Measurements from ENCODE around the gene CLEC7A. TPM values are rescaled to one million over a fixed set of nuclear protein-coding genes. Genes with fewer than 3 reads are reported as not detected.
A peak's percentile ranks its signal among the peaks of the same experiment; 100 is the strongest.

Gene CLEC7A
- total and polyA plus RNA-seq, 2 experiments from 2014 or later: 1.1 to 2.3 TPM

DNA sequence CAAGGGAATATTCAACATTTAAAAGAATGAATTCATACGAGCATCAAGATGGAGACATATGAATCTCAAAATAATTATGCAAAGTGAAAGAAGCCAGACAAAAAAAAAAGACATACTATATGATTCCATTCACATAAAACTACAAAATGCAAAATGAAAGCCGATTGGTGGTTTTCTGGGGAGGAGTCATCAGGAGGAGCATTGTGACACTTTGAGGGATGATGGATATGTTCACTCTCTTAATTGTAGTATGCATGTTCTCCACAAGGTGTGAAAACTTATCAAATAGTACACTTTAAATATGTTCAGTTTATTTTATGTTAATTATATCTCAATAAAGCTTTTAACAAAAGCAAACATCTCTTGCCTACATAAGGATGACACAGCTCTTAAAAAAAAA is 28.4 kb upstream of the CLEC7A start:
- H3K4me1 ChIP-seq (ENCODE audit: insufficient read depth): peaks cover 5% of the 10 kb centered on the region
- WGBS (ENCODE audit: low lambda C conversion rate, missing lambda C conversion rate): 97% methylated on average over 2 of the region's 2 CpGs
- no peaks in the 10 kb centered on the region for H3K27me3 ChIP-seq
- no peaks in the 10 kb centered on the region for H4K20me1 ChIP-seq (ENCODE audit: insufficient read depth, poor library complexity, severe bottlenecking)
- H3K36me3 ChIP-seq (replicated peaks; ENCODE audit: insufficient read depth, low read depth): no peaks in the 10 kb centered on the region
- H3K79me2 ChIP-seq: no peaks in the 10 kb centered on the region
- no peaks in the 10 kb centered on the region for H3K9me3 ChIP-seq (ENCODE audit: low read depth)
- H3K4me2 ChIP-seq: no peak overlapping the region
- no peaks in the 10 kb centered on the region for H3K9me2 ChIP-seq (replicated peaks; ENCODE audit: insufficient read depth)
- H3K4me3 ChIP-seq: no peak overlapping the region
- no peak overlapping the region for H3K27ac ChIP-seq
- no peak for DNase-seq (ENCODE audit: low spot score)
- TF ChIP-seq EZH2 (IDR thresholded peaks at IDR 0.05; ENCODE audit: borderline replicate concordance): no peak
- TF ChIP-seq EZH2phosphoT487 (IDR thresholded peaks at IDR 0.05; ENCODE audit: low read depth, severe bottlenecking, unreplicated experiment): no peak
- TF ChIP-seq, protein P1, sequence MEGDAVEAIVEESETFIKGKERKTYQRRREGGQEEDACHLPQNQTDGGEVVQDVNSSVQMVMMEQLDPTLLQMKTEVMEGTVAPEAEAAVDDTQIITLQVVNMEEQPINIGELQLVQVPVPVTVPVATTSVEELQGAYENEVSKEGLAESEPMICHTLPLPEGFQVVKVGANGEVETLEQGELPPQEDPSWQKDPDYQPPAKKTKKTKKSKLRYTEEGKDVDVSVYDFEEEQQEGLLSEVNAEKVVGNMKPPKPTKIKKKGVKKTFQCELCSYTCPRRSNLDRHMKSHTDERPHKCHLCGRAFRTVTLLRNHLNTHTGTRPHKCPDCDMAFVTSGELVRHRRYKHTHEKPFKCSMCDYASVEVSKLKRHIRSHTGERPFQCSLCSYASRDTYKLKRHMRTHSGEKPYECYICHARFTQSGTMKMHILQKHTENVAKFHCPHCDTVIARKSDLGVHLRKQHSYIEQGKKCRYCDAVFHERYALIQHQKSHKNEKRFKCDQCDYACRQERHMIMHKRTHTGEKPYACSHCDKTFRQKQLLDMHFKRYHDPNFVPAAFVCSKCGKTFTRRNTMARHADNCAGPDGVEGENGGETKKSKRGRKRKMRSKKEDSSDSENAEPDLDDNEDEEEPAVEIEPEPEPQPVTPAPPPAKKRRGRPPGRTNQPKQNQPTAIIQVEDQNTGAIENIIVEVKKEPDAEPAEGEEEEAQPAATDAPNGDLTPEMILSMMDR (IDR thresholded peaks at IDR 0.05; ENCODE audit: poor library complexity): no peak
- no peak overlapping the region for H2AFZ ChIP-seq

DNA sequence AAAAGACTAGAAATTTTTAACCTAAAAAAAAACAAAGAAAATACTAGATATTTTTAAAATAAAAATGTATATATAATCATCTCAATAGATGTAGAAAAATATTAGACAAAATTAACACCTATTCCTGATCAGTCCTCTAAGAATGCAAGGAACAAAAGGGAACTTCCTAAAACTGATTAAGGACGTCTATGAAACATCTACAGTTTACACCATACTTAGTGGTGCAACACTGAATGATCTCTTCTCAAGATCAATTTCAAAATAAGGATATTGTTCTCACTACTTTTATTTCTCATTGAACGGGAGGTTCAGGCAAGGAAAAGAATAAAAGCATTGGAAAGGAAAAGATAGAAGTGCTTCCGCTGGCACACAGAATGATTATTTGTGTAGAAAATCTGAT is 26.0 kb upstream of the CLEC7A start:
- Histone ChIP-seq H3K27me3 (no peaks in the 10 kb centered on the region), H4K20me1 (ENCODE audit: insufficient read depth, poor library complexity, severe bottlenecking) (no peaks in the 10 kb centered on the region), H3K9me3 (ENCODE audit: low read depth) (no peaks in the 10 kb centered on the region), H3K36me3 (replicated peaks; ENCODE audit: insufficient read depth, low read depth) (no peaks in the 10 kb centered on the region), H3K4me2 (no peak overlapping the region), H3K9me2 (replicated peaks; ENCODE audit: insufficient read depth) (no peaks in the 10 kb centered on the region), H2AFZ (no peak overlapping the region), H3K4me1 (ENCODE audit: insufficient read depth) (peaks cover 5% of the 10 kb centered on the region), H3K4me3 (no peak overlapping the region), H3K79me2 (no peaks in the 10 kb centered on the region), H3K27ac (no peak overlapping the region)
- TF ChIP-seq, protein P1 (IDR thresholded peaks at IDR 0.05; ENCODE audit: poor library complexity): no peak
- TF ChIP-seq EZH2 (IDR thresholded peaks at IDR 0.05; ENCODE audit: borderline replicate concordance): no peak
- TF ChIP-seq EZH2phosphoT487 (IDR thresholded peaks at IDR 0.05; ENCODE audit: low read depth, severe bottlenecking, unreplicated experiment): no peak
- WGBS (ENCODE audit: low lambda C conversion rate, missing lambda C conversion rate): 95% methylated on average over 3 of the region's 3 CpGs
- no peak for DNase-seq (ENCODE audit: low spot score)

DNA sequence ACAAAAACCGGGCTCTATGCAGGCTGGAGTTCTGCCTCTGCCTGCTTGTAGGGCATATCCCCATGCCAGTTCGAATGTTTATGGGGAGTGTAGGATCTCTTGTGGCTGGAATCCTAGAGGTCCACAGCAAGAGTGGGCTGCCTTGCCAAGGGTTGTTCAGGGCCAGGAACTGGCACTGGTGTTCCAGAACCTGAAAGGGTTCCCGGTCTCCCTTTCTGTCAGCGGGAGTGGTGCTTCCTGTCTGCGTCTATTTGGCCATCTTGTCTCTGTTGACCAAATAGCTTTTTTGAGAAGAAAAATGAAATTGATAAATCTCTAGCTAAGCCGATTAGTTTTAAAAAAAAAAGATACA is 24.1 kb upstream of the CLEC7A start:
- WGBS (ENCODE audit: low lambda C conversion rate, missing lambda C conversion rate): 70% methylated on average over 6 of the region's 6 CpGs
- Histone ChIP-seq H3K9me3 (ENCODE audit: low read depth) (no peaks in the 10 kb centered on the region), H3K9me2 (replicated peaks; ENCODE audit: insufficient read depth) (no peaks in the 10 kb centered on the region), H3K4me1 (ENCODE audit: insufficient read depth) (peaks cover 5% of the 10 kb centered on the region), H3K4me2 (peak overlapping the region; percentile 85), H4K20me1 (ENCODE audit: insufficient read depth, poor library complexity, severe bottlenecking) (no peaks in the 10 kb centered on the region), H3K36me3 (replicated peaks; ENCODE audit: insufficient read depth, low read depth) (no peaks in the 10 kb centered on the region), H3K27ac (peak overlapping the region; percentile 78), H3K79me2 (no peaks in the 10 kb centered on the region), H3K4me3 (peak overlapping the region; percentile 31), H2AFZ (peak overlapping the region; percentile 86), H3K27me3 (no peaks in the 10 kb centered on the region)
- DNase-seq (ENCODE audit: low spot score): no peak
- TF ChIP-seq, protein P1 (IDR thresholded peaks at IDR 0.05; ENCODE audit: poor library complexity): no peak
- TF ChIP-seq EZH2phosphoT487 (IDR thresholded peaks at IDR 0.05; ENCODE audit: low read depth, severe bottlenecking, unreplicated experiment) (no peak), EZH2 (IDR thresholded peaks at IDR 0.05; ENCODE audit: borderline replicate concordance) (no peak)

All from hepatocyte (in vitro differentiated cells).